Tibial artery (tissue), 4 donors: Measurements from ENCODE around the gene ROBO2.

Source experiments
- DNase-seq, 2 donors: peaks; one replicate each; pipeline ENCODE4 v3.0.0-alpha.2; 2019
- H3K27ac ChIP-seq, 2 donors: fragments of 200-600 bp; sonication (generic) in 1 of 2; 1 replicate in 1 of 2; 2 replicates in 1 of 2; pipeline ENCODE4 v1.5.1; 2018 to 2019; ENCODE audit warnings: mild to moderate bottlenecking in 1 of 2
- H3K27me3 ChIP-seq, 2 donors: fragments of 200-600 bp; sonication (generic) in 1 of 2; one replicate each; pipeline versions ENCODE4 v1.5.1 to v1.6.0; 2016 to 2019
- H3K36me3 ChIP-seq, 3 donors: fragments of 200-600 bp; sonication (generic) in 2 of 3; one replicate each; pipeline ENCODE4 v1.5.1; 2016 to 2019; ENCODE audit warnings: mild to moderate bottlenecking in 2 of 3
- H3K4me1 ChIP-seq, 4 donors: fragments of 200-600 bp; sonication (generic) in 2 of 4; 1 replicate in 3 of 4; 2 replicates in 1 of 4; pipeline ENCODE4 v1.5.1; 2016 to 2019
- H3K4me3 ChIP-seq, 2 donors: fragments of 200-600 bp; sonication (generic) in 1 of 2; 1 replicate in 1 of 2; 2 replicates in 1 of 2; pipeline ENCODE4 v1.5.1; 2018 to 2019; ENCODE audit warnings: mild to moderate bottlenecking in 2 of 2
- H3K9me3 ChIP-seq, 3 donors: fragments of 200-600 bp; sonication (generic) in 1 of 3; one replicate each; pipeline ENCODE4 v1.5.1; 2016 to 2019
- CTCF ChIP-seq, 2 experiments: fragments of 200-600 bp in 1 of 2; fragments of 450-650 bp in 1 of 2; IDR thresholded peaks; one replicate each; pipeline ENCODE4 v1.5.1; 2017 to 2019; ENCODE audit warnings: antibody characterized with exemption in 2 of 2, mild to moderate bottlenecking in 1 of 2, moderate library complexity in 1 of 2
- intact Hi-C: fragments of 100-400 bp; cut with DNase I; formaldehyde crosslinking; loops from one replicate; pipeline ENCODE4 v1.15.0; 2023; ENCODE audit warnings: low total_unique reads

Gene ROBO2

GRCh38 chr3:77093101-77093500, 53.2 kb downstream of the ROBO2 start:
- Histone ChIP-seq H3K9me3 (no peaks in the 10 kb centered on the region), H3K36me3 (no peaks in the 10 kb centered on the region), H3K4me3 (no peak overlapping the region), H3K27me3 (no peaks in the 10 kb centered on the region), H3K4me1 (no peaks in the 10 kb centered on the region), H3K27ac (no peak overlapping the region)
- TF ChIP-seq CTCF (IDR thresholded peaks at IDR 0.05), result no peak
- intact Hi-C loops, result no loop called here
- no peak for DNase-seq

GRCh38 chr3:77096145-77096544, 56.2 kb downstream of the ROBO2 start:
- Histone ChIP-seq H3K9me3 (no peaks in the 10 kb centered on the region), H3K36me3 (no peaks in the 10 kb centered on the region), H3K27ac (no peak overlapping the region), H3K4me1 (no peaks in the 10 kb centered on the region), H3K4me3 (no peak overlapping the region), H3K27me3 (no peaks in the 10 kb centered on the region)
- TF ChIP-seq CTCF (IDR thresholded peaks at IDR 0.05), result no peak
- intact Hi-C loops, result no loop called here
- DNase-seq, result no peak

- DNase-seq, result no peak
- TF ChIP-seq CTCF (IDR thresholded peaks at IDR 0.05), result no peak
Measured at GRCh38 chr3:77096966-77097890, 57.3 kb downstream of the ROBO2 start.

GRCh38 chr3:77102951-77103769, 63.3 kb downstream of the ROBO2 start:
- H3K9me3 ChIP-seq, result no peaks in the 10 kb centered on the region

More at GRCh38 chr3:77096966-77097890, 57.3 kb downstream of the ROBO2 start:
- no peak overlapping the region for H3K4me3 ChIP-seq
- H3K36me3 ChIP-seq, result no peaks in the 10 kb centered on the region
- H3K9me3 ChIP-seq, result no peaks in the 10 kb centered on the region
- intact Hi-C loops, result no loop called here
- no peaks in the 10 kb centered on the region for H3K27me3 ChIP-seq
- H3K27ac ChIP-seq, result no peak overlapping the region
- no peaks in the 10 kb centered on the region for H3K4me1 ChIP-seq

GRCh38 chr3:77122652-77123051, 82.8 kb downstream of the ROBO2 start:
- Histone ChIP-seq H3K27me3 (no peaks in the 10 kb centered on the region), H3K9me3 (no peaks in the 10 kb centered on the region), H3K36me3 (no peaks in the 10 kb centered on the region), H3K4me1 (no peaks in the 10 kb centered on the region), H3K27ac (no peak overlapping the region), H3K4me3 (no peak overlapping the region)
- intact Hi-C loops, result no loop called here
- no peak for DNase-seq
- TF ChIP-seq CTCF (IDR thresholded peaks at IDR 0.05), result no peak

More at GRCh38 chr3:77102951-77103769, 63.3 kb downstream of the ROBO2 start:
- intact Hi-C loops, result no loop called here
- H3K36me3 ChIP-seq, result no peaks in the 10 kb centered on the region
- no peak overlapping the region for H3K27ac ChIP-seq
- H3K4me1 ChIP-seq, result no peaks in the 10 kb centered on the region
- no peak overlapping the region for H3K4me3 ChIP-seq
- H3K27me3 ChIP-seq, result no peaks in the 10 kb centered on the region
- no peak for DNase-seq
- no peak for TF ChIP-seq CTCF (IDR thresholded peaks at IDR 0.05)
